ENCODE results near the gene LPAR3. TPM values are rescaled to one million over a fixed set of nuclear protein-coding genes. Genes with fewer than 3 reads are reported as not detected.

LPAR3 gene
- total and polyA plus RNA-seq, 2 donors (not counting 1 experiment from before 2014, with no cell fraction given): not detected

DNA sequence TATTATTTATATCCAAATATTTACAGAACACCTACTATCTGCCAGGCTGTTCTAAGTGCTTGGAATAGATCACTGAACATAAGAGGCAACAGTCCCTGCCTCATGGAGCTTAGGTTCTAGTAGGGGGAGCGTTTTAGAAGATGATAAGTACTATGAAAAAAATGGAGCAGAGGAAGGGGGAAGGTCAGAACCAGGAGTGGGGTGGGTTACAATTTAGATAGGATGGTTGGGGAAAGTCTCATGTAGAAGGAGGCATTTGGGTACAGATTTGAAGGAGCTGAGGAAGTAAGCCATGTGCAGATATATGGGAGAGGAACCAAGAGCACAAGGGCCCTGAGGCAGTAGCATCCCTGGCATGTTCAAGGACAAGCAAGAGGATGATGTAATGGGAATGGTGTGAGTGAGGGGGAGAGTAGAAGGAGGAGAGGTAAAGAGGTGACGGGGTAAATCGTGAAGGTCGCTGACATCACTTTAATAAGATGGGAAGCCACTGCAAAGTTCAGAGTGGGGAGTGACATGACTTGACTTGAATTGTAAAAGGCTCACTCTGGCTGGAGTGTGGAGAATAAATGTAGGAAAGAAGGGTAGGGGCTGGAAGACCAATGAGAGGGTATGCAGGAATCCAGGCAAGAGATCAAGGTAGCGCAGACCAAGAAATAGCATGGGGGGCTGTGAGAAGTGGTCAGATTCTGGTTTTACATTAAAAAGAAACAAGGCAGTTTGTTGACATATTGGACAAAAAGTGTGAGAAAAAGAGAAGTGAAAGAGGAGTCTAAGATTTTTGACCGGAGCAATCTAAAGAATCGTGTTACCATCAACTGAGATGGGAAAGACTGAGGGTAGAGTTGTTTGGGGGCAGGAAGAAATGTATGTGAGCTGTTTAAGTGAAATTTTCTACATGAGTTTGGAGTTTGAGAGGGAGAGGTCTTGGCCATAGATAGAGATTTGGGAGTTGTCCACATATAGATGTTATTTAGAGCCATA, 92.6 kb downstream of the LPAR3 start:
- Mint-ChIP-seq H3K27ac (no peak overlapping the region), H3K4me1 (peaks cover 6% of the 10 kb centered on the region), H3K9me3 (ENCODE audit: insufficient read depth) (no peaks in the 10 kb centered on the region), H3K4me3 (no peak overlapping the region), H3K27me3 (peaks cover 10% of the 10 kb centered on the region)
- H3K9me3 ChIP-seq (ENCODE audit: control extremely low read depth in 1 of 3, control insufficient read depth in 2 of 3, insufficient read depth in 1 of 3, low read length in 2 of 3): no peaks in the 10 kb centered on the region
- ChIA-PET POLR2A (no interaction called here), CTCF (interaction anchor here (1.0 kb wide), 1 partner anchor 24 kb away, joined by 3 read pairs; no protein-coding TSS in a partner anchor)
- no peak overlapping the region for H3K27ac ChIP-seq (ENCODE audit: low read length in 2 of 2)
- DNase-seq (no peak), ATAC-seq (ENCODE audit: low read depth) (no peak)
- H3K36me3 ChIP-seq (replicated peaks in 1 of 2; ENCODE audit: control extremely low read depth in 1 of 2, control insufficient read depth in 1 of 2, extremely low read depth in 1 of 2, insufficient read depth in 2 of 2, low read length in 1 of 2): no peaks in the 10 kb centered on the region
- intact Hi-C loops (cut with micrococcal nuclease): no loop called here
- 79% methylated on average over 7 of the region's 7 CpGs for WGBS (ENCODE audit: insufficient coverage)
- no peaks in the 10 kb centered on the region for H4K20me1 ChIP-seq (ENCODE audit: control insufficient read depth, insufficient read depth, low read length, poor library complexity, severe bottlenecking)
- H3K9ac ChIP-seq (ENCODE audit: low read length): no peak overlapping the region
- TF ChIP-seq, protein P1, sequence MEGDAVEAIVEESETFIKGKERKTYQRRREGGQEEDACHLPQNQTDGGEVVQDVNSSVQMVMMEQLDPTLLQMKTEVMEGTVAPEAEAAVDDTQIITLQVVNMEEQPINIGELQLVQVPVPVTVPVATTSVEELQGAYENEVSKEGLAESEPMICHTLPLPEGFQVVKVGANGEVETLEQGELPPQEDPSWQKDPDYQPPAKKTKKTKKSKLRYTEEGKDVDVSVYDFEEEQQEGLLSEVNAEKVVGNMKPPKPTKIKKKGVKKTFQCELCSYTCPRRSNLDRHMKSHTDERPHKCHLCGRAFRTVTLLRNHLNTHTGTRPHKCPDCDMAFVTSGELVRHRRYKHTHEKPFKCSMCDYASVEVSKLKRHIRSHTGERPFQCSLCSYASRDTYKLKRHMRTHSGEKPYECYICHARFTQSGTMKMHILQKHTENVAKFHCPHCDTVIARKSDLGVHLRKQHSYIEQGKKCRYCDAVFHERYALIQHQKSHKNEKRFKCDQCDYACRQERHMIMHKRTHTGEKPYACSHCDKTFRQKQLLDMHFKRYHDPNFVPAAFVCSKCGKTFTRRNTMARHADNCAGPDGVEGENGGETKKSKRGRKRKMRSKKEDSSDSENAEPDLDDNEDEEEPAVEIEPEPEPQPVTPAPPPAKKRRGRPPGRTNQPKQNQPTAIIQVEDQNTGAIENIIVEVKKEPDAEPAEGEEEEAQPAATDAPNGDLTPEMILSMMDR (IDR thresholded peaks at IDR 0.05): no peak
- TF ChIP-seq EZH2 (IDR thresholded peaks at IDR 0.05; ENCODE audit: borderline replicate concordance, insufficient read depth, low read depth, low read length, poor library complexity, severe bottlenecking): no peak
- no peaks in the 10 kb centered on the region for H3K27me3 ChIP-seq (replicated peaks in 1 of 4; ENCODE audit: control extremely low read depth in 1 of 4, control insufficient read depth in 3 of 4, insufficient read depth in 4 of 4, low read length in 3 of 4)
- peaks cover 0 to 3% of the 10 kb centered on the region in 2 donors for H3K4me1 ChIP-seq (ENCODE audit: control insufficient read depth in 2 of 2, insufficient read depth in 2 of 2, low read length in 2 of 2)
- H2AFZ ChIP-seq (ENCODE audit: insufficient read depth, low read depth, low read length, poor library complexity, severe bottlenecking): peak overlapping the region; percentile 5
- H3K79me2 ChIP-seq (ENCODE audit: control insufficient read depth, insufficient read depth, low read length): no peaks in the 10 kb centered on the region
- H3K4me2 ChIP-seq (replicated peaks; ENCODE audit: low read depth, low read length, poor library complexity, severe bottlenecking): no peak overlapping the region
- no peak overlapping the region for H3K4me3 ChIP-seq (ENCODE audit: control extremely low read depth in 1 of 5, extremely low read depth in 1 of 5, insufficient read depth in 1 of 5, low read depth in 2 of 5, low read length in 4 of 5)

DNA sequence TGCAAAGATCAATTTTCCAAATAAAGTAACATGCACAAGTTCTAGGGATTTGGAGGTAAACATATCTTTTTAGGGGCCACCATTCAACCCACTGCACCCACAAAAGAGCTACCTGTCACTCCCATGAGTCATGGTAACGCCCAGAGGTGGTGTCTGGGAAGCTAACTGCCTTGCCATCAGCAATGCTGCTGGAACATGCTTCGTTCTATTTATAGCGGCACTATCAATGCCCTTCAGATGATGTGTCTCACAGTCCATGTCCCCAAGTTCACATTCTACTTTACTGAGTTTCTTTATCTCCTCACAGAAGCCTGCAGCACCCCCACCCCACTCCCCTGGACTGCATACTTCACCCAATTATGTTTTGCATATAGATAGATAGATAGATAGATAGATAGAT, 95.4 kb downstream of the LPAR3 start:
- ChIA-PET CTCF (no interaction called here), POLR2A (no interaction called here)
- H3K27ac Mint-ChIP-seq: no peak overlapping the region
- DNase-seq (no peak), ATAC-seq (ENCODE audit: low read depth) (no peak)
- H3K79me2 ChIP-seq (ENCODE audit: control insufficient read depth, insufficient read depth, low read length): no peaks in the 10 kb centered on the region
- H3K4me1 ChIP-seq (ENCODE audit: control insufficient read depth in 2 of 2, insufficient read depth in 2 of 2, low read length in 2 of 2): peaks cover 0 to 3% of the 10 kb centered on the region in 2 donors
- H3K36me3 ChIP-seq (replicated peaks in 1 of 2; ENCODE audit: control extremely low read depth in 1 of 2, control insufficient read depth in 1 of 2, extremely low read depth in 1 of 2, insufficient read depth in 2 of 2, low read length in 1 of 2): no peaks in the 10 kb centered on the region
- H3K9me3 Mint-ChIP-seq (ENCODE audit: insufficient read depth): peaks cover under 1% of the 10 kb centered on the region
- TF ChIP-seq, protein P1 (IDR thresholded peaks at IDR 0.05): no peak
- TF ChIP-seq EZH2 (IDR thresholded peaks at IDR 0.05; ENCODE audit: borderline replicate concordance, insufficient read depth, low read depth, low read length, poor library complexity, severe bottlenecking): no peak
- no peak overlapping the region for H3K4me3 Mint-ChIP-seq
- H3K27me3 Mint-ChIP-seq: peaks cover 18% of the 10 kb centered on the region
- intact Hi-C loops (cut with micrococcal nuclease): no loop called here
- no peaks in the 10 kb centered on the region for H4K20me1 ChIP-seq (ENCODE audit: control insufficient read depth, insufficient read depth, low read length, poor library complexity, severe bottlenecking)
- H3K27ac ChIP-seq (ENCODE audit: low read length in 2 of 2): no peak overlapping the region
- H3K9me3 ChIP-seq (ENCODE audit: control extremely low read depth in 1 of 3, control insufficient read depth in 2 of 3, insufficient read depth in 1 of 3, low read length in 2 of 3): no peaks in the 10 kb centered on the region
- 93% methylated on average over 2 of the region's 3 CpGs for WGBS (ENCODE audit: insufficient coverage)
- H3K4me1 Mint-ChIP-seq: peaks cover 6% of the 10 kb centered on the region
- no peak overlapping the region for H3K4me3 ChIP-seq (ENCODE audit: control extremely low read depth in 1 of 5, extremely low read depth in 1 of 5, insufficient read depth in 1 of 5, low read depth in 2 of 5, low read length in 4 of 5)
- no peak overlapping the region for H2AFZ ChIP-seq (ENCODE audit: insufficient read depth, low read depth, low read length, poor library complexity, severe bottlenecking)
- H3K4me2 ChIP-seq (replicated peaks; ENCODE audit: low read depth, low read length, poor library complexity, severe bottlenecking): no peak overlapping the region
- no peak overlapping the region for H3K9ac ChIP-seq (ENCODE audit: low read length)
- H3K27me3 ChIP-seq (replicated peaks in 1 of 4; ENCODE audit: control extremely low read depth in 1 of 4, control insufficient read depth in 3 of 4, insufficient read depth in 4 of 4, low read length in 3 of 4): no peaks in the 10 kb centered on the region

All from B cell (primary cell).